NB4 (cell line): ENCODE results near the gene HBB.
A peak's percentile ranks its signal among the peaks of the same experiment; 100 is the strongest.

ENCODE experiments used
- DNase-seq: peaks from one replicate; pipeline ENCODE4 v3.0.0; 2010; ENCODE audit warnings: low read depth
- H3K4me3 ChIP-seq: one replicate; pipeline ENCODE4 v1.5.1; 2011; ENCODE audit warnings: mild to moderate bottlenecking, low read depth, low read length, moderate library complexity
- CTCF ChIP-seq: IDR thresholded peaks from one replicate; pipeline ENCODE4 v1.5.1; 2012; ENCODE audit warnings: low read depth, low read length
- MAX ChIP-seq: IDR thresholded peaks from 2 replicates; pipeline ENCODE4 v1.6.1; 2011; ENCODE audit warnings: low read depth, low read length
- MYC ChIP-seq: IDR thresholded peaks from 2 replicates; pipeline ENCODE4 v1.6.1; 2011; ENCODE audit warnings: low read depth, low read length
- POLR2A ChIP-seq: IDR thresholded peaks from 2 replicates; pipeline ENCODE4 v1.6.1; 2011; ENCODE audit warnings: mild to moderate bottlenecking; ENCODE audit not compliant: insufficient read length; ENCODE audit errors: extremely low read depth

The HBB gene

DNA sequence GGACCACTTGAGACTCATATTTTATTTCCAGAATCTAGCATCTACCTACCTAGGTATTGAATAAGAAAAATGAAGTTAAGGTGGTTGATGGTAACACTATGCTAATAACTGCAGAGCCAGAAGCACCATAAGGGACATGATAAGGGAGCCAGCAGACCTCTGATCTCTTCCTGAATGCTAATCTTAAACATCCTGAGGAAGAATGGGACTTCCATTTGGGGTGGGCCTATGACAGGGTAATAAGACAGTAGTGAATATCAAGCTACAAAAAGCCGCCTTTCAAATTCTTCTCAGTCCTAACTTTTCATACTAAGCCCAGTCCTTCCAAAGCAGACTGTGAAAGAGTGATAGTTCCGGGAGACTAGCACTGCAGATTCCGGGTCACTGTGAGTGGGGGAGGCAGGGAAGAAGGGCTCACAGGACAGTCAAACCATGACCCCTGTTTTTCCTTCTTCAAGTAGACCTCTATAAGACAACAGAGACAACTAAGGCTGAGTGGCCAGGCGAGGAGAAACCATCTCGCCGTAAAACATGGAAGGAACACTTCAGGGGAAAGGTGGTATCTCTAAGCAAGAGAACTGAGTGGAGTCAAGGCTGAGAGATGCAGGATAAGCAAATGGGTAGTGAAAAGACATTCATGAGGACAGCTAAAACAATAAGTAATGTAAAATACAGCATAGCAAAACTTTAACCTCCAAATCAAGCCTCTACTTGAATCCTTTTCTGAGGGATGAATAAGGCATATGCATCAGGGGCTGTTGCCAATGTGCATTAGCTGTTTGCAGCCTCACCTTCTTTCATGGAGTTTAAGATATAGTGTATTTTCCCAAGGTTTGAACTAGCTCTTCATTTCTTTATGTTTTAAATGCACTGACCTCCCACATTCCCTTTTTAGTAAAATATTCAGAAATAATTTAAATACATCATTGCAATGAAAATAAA is 2.1 kb downstream of the HBB start:
- DNase-seq, result no peak
- TF ChIP-seq POLR2A, result no peak
- TF ChIP-seq MAX, result no peak
- TF ChIP-seq CTCF, result no peak
- TF ChIP-seq MYC, result no peak
- H3K4me3 ChIP-seq, result no peak overlapping the region

DNA sequence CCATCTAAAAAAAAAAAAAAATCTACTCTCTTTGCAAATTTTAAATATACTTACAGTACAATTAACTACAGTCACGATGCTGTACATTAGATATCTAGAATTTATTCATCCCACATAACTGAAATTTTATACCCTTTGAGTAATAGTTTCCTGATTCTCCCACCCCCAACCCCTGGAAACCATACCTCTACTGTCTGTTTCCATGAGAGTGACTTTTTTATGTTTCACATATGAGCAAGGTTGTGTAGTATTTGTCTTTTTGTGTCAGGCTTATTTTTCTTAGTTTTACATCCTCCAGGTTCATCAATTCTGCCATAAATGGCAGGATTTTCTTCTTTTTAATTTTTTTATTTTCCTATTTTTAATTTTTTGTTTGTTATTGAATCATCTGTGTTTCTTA is 3.2 kb downstream of the HBB start:
- no peak overlapping the region for H3K4me3 ChIP-seq
- TF ChIP-seq CTCF (no peak), POLR2A (no peak), MAX (no peak), MYC (no peak)
- DNase-seq, result no peak

- no peak for TF ChIP-seq MYC
- no peak for TF ChIP-seq POLR2A
- TF ChIP-seq CTCF, result no peak
Observed at GRCh38 chr11:5223146-5223545, 3.7 kb downstream of the HBB start.

DNA sequence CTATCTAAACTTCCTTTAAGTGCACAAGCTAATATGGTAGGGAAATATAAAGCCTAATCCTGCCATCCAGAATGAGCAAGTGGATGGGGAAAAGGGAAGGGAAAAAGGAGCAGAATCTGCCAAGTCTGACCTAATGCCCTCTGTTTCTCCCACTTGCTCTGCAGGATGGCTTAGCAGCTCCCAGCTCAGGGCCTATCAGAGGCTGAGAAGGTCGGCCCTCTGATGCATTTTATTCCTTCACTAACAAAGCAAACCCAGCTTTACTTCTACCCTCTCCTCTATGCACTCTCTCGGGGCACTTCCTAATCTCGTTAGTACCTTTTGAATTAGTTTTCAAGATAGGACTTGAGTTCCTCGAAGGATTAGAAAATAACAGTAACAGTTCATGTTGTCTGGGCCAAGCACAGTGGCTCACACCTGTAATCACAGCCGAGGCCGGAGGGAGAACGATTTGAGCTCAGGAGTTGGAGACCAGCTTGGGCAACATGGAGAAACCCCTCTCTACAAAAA is 16.4 kb downstream of the HBB start:
- H3K4me3 ChIP-seq, result no peak overlapping the region
- DNase-seq, result no peak
- TF ChIP-seq MYC (no peak), MAX (no peak), CTCF (no peak), POLR2A (no peak)

More at GRCh38 chr11:5223146-5223545, 3.7 kb downstream of the HBB start:
- no peak overlapping the region for H3K4me3 ChIP-seq
- DNase-seq, result no peak

- H3K4me3 ChIP-seq, result no peak overlapping the region
- peak; percentile 53 for DNase-seq
- TF ChIP-seq MYC (no peak), MAX (no peak), POLR2A (no peak), CTCF (peak; percentile 31)
Observed at GRCh38 chr11:5204787-5205186, 22.1 kb downstream of the HBB start.
